Breast epithelium (tissue), 3 donors: ENCODE data around the gene TENM4.

Experiments used
- POLR2A ChIP-seq: fragments of 450-650 bp; IDR thresholded peaks from one replicate; pipeline ENCODE4 v1.6.1; 2016; ENCODE audit warnings: antibody characterized with exemption, mild to moderate bottlenecking, moderate library complexity
- TF ChIP-seq, protein P1 (sequence below), 3 donors: fragments of 450-650 bp; IDR thresholded peaks; one replicate each; pipeline ENCODE4 v1.5.1; 2016 to 2017; ENCODE audit warnings: antibody characterized with exemption in 3 of 3, mild to moderate bottlenecking in 3 of 3, moderate library complexity in 3 of 3

DNA sequence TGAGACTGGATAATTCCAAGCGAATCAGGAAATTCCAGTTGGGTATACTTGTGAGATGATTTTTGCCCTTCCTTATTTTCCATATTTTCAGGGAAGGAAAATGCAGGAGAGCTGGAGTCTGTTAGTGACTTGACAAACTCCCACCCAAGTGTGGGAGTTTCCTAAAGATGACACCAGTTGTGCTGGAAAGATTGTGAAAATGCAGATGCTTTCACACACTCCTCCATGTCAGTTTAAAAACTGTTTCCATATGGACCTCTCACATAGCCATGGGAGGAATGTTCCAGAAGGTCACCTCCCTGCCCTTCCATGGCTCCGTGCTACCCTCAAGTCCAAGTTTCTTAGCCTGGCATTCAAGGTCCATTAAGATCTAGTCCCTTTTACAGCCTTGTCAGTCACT is 515.4 kb downstream of the TENM4 start:
- TF ChIP-seq, protein P1, sequence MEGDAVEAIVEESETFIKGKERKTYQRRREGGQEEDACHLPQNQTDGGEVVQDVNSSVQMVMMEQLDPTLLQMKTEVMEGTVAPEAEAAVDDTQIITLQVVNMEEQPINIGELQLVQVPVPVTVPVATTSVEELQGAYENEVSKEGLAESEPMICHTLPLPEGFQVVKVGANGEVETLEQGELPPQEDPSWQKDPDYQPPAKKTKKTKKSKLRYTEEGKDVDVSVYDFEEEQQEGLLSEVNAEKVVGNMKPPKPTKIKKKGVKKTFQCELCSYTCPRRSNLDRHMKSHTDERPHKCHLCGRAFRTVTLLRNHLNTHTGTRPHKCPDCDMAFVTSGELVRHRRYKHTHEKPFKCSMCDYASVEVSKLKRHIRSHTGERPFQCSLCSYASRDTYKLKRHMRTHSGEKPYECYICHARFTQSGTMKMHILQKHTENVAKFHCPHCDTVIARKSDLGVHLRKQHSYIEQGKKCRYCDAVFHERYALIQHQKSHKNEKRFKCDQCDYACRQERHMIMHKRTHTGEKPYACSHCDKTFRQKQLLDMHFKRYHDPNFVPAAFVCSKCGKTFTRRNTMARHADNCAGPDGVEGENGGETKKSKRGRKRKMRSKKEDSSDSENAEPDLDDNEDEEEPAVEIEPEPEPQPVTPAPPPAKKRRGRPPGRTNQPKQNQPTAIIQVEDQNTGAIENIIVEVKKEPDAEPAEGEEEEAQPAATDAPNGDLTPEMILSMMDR (IDR thresholded peaks at IDR 0.05), result no peak
- no peak for TF ChIP-seq POLR2A
